ENCODE measurements around the gene TOP2B.

DNA sequence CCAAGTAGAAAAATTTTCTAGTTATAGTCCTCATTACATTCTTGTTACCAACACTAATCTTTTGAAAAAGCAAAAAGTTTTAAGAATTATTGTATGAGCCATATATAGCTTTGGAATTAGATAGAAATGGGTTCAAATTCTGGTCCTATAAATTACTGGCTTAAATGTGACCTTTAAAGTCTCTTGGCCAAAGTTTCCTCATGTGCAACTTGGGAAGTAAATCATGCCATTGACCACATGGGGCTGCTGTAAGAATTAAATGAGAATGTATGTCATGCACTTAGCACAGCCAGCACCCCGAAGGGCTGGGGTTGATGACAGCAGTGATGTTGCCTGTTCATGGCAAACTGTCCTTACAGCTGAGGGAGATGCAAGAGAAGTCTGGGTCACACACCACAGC lies 108.3 kb downstream of the TOP2B start:
- no peak for TF ChIP-seq EZH2phosphoT487 (IDR thresholded peaks at IDR 0.05; ENCODE audit: insufficient read depth, low read depth)
- no peak for TF ChIP-seq EZH2 (IDR thresholded peaks at IDR 0.05; ENCODE audit: insufficient read depth, poor library complexity, severe bottlenecking)

Data from GM23248 (cell line).